ENCODE results near the gene MAMSTR.
"Not testable (repeated sequence)": the region's sequence is repeated elsewhere in the genome, so short reads cannot be mapped to it uniquely, and the experiment has no call there.

MAMSTR gene

GRCh38 chr19:48722196-48722708 is 2.7 kb upstream of the MAMSTR start:
- DNase-seq, result no peak

DNA sequence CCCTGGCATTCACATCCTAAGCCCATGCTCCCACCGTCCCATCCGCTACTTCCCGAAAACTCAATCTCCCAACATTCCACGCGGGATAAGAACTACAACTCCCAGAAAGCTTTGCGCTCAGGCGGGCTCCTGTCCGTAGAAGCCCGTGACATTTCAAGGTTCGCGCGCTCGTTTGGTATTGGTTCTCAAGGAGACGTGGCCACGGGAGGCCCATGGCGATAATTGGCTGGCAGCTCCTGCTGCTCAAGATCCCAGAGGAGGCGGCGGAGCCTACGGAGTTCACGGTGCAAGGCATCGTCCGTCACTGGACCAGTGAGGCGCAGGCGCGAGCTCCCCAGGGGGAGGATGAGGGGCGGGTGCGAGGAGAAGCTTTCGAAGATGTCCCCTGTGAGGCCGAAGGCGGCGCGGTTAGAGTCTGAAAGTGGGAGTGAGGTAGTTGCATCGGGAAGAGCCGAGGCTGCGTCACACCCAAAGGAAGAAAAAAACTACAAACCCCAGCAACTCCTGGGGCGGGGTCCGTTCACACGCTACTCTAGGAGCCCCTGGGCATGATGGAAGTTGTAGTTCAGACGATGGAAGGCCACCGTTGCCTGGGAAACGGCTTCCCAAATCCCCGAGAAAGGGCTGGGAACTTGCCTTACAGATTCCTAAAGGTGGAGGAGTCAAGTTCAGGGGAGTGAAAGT is 1.2 kb upstream of the MAMSTR start:
- DNase-seq, result peak; percentile 84 to 100 (median 98)

GRCh38 chr19:48720251-48720612 is 707 bp upstream of the MAMSTR start:
- no peak for DNase-seq

DNA sequence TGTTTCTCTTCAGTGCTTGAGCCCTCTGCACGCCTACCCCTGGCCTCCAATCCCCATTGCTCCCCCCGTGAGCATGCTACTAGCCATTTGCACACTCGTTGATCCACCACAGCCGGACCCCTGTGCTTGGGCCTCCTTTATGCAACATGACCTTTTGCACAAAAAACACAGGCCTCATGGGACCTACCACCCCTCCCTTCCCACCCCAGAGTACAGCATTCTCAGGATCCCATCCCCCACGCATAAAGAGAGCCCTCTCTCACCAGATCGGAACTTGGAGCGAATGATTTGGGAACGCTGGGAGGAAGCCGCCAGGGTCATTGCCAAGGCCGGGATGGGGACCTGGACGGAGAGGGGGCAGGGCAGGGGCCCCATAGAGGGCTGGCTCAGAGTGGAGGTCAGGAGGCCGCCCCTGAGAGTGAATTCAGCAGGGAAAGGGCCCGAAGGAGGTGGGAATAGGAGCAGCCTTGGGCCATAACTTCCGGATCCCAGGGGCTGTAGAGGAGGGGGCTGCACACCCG is 754 bp downstream of the MAMSTR start:
- DNase-seq, result no peak

DNA sequence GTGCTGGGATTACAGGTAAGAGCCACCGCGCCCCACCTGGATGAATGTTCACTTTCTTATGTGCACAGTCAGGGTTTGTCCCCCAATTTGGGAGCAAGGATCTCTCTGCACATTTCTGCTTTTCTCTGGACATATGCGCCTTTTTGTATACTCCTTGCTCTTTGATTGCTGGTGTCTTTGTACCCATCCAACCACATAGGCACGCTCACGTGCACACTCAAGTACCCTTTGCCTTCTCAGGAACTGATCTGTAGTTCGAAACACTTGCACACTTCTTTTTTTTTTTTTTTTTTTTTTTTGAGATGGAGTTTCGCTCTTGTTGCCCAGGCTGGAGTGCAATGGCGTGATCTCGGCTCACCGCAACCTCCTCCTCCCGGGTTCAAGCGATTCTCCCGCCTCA is 1.4 kb downstream of the MAMSTR start:
- DNase-seq, result not testable (repeated sequence)

- DNase-seq, result peak in 48 of 56 donors; percentile 8 to 76 (median 44)
Observed at GRCh38 chr19:48716562-48717291, 2.8 kb downstream of the MAMSTR start.

DNA sequence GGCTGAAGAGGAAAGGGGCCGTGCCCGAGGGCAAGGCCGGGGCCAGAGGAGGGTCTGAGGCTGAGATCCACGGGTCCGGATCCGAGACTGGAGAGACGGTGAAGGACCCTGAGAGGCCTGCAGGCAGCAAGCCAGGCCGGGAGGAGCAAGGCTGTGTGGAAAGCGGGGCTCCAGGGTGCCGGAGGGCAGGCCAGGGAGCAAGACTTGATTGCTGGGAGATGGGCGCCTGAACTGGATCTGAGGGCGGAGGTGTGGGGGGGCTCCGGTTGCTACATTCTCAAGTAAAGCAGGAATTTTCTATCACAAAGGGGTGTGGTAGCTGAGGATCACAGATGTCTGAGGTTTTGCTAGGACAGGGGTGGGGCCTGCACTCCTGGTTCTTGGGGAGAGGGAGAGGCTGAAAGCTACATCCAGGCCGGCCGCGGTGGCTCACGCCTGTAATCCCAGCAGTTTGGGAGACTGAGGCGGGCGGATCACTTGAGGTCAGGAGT is 3.8 kb downstream of the MAMSTR start:
- DNase-seq, result no peak

GRCh38 chr19:48714759-48715675 is 4.5 kb downstream of the MAMSTR start:
- peak in 3 of 56 donors; percentile 9 to 58 (median 16) for DNase-seq

- peak; percentile 75 to 100 (median 99) for DNase-seq
Observed at GRCh38 chr19:48713864-48714755, 5.4 kb downstream of the MAMSTR start.

DNA sequence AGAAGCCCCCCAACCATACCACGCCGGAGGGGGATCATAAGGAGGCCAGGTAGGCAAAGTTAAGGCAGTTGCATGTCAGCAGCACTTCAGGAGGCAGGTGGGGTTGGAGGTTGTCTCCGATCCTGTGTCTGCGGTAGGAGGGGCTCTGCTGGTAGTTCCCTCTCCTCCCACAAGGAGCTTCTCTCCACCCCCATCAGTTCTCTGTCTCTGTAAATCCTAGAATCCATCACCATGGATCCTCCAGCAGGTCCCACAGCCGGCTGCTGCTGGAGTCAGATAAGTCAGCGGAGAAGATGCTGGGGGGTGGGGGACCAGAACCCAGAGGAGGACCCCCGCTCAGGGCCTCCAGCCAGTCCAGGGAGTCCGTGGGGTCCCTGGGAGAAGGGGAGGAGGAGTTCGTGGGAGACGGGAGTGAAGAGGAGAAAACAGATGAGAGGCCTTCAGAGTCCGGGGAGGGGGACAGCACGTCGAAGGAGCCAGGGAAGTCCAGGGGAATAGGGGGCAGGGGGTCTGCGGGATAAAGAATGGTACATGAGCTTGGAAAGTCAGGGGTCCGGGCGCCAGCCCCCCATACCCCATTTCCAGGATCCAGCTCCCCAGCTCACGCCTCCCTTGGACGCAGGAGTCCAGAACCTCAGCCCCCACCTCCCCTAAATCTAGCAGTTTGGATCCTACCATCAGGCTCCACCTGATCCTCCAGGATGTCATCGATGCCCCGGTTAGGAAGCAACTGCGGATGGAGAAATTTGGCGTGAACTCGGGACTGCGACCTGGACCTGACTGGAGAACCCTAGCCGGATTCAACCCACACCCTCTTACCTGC is 6.3 kb downstream of the MAMSTR start:
- peak in 13 of 56 donors; percentile 4 to 29 (median 13) for DNase-seq

DNA sequence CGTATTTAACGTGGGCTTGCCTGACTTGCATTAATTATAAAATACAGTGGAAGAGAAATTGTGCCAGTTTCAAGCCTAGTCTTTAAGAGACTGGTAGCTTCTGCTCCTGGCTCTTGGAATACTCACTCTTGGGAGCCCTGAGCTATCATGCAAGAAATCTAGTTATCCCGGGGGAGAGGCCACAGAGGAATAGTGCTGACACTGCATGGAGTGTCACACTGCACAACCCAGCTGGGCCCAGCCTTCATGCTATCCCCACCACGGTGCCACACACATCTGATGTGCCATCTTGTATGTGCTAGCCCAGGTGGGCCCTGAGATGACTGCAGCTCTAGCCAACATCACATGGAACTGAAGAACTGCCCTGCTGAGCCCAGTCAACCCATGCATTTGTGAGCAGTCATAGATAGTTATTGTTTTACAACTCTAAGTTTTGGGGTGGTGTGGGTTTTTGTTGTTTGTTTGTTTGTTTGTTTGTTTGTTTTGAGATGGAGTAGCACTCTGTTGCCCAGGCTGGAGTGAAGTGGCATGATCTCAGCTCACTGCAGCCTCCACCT is 8.3 kb downstream of the MAMSTR start:
- no peak for DNase-seq

- no peak for DNase-seq
Observed at GRCh38 chr19:48708471-48708870, 11.1 kb downstream of the MAMSTR start.

- no peak for DNase-seq
Observed at GRCh38 chr19:48705431-48705830, 14.1 kb downstream of the MAMSTR start.

- DNase-seq, result no peak
Observed at GRCh38 chr19:48703316-48703715, 16.2 kb downstream of the MAMSTR start.

- DNase-seq, result no peak
Observed at GRCh38 chr19:48702701-48703100, 16.8 kb downstream of the MAMSTR start.

DNA sequence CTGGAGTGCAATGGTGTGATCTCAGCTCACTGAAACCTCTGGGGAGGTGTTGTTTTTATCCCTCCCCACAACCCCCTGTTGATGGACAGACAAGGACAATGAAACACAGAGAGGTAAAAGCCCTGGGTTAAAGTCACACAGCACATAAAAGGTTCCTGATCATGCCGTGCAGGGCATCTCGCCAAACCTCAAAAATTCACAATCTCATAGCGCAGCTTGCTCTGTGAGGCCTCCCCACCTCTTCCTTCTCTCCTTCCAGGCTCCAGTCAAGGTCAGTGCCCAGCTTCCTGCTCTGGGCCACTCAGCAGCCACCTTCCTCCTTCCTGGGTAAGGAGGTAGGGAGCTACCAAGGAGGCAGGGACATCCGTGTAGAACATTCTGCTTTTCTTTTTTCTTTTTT is 21.5 kb downstream of the MAMSTR start:
- DNase-seq, result no peak

DNA sequence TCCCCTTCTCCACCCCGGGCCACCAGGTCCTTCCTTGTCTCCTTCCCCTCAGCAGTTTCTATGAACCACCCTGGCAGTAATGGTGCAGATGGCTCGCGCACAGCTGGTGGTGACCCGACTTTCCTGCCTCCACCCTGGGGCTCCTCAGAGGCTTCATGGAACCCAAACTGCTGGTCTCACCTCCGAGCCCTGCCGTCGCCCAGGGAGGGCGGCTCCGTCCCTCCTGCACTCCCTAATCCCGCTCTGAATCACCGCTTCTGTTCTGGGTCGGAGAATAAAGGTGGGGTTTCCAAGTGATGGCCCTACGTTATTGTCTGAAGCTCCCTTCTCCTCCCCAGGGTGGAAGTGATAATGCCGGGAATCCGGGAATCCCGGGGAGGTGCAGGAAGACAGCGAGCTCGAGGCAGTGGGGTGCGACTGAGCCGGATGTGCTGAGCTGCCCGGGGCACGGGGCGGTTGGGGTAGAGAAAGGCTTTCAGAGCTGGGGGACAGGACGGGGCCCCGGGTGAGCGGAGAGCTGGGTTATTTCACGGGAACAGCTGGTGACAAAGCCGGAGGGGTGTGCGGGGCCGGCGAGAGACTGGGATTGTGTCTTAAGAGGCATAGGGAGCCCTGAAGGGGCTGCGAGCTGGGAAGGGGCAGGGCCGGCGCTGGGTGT is 23.0 kb downstream of the MAMSTR start:
- peak in 2 of 56 donors; percentile 1 to 7 for DNase-seq

DNA sequence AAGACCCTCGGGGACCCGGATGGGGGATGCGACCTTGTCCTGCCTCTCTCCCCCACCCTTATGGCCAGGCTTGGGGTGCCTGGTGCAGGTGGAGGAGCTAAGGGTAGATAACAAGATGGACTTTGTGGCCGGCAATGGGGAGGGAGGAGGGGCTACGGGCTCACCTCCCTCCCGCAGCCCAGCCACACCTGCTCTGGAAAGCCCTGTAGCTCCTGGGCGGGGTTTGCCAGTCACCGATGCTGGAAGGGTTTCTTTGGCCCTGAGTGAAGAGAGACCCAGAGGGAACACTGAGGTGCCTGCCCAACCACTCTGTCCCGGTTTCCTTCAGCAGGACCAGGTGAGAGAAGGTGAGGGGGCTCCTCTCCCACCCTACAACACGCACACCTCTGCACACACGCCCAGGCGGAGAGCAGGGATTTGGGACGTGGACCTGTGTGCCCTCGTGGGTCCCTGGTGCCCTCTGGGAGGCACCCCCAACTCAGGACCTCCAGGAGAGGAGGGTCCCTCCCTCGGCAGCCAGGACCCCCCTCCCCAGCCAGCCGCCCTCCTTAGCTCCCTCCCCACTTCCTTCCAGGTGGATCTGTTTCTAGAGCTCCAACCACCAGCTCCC is 23.7 kb downstream of the MAMSTR start, which contains the start of gene FUT2:
FUT2 (plus strand) TSS at position 229 of the 610 bp plus-strand sequence. CDS start 6,986 bp downstream, outside the sequence.
- no peak for DNase-seq

All from nucleus accumbens (tissue), 56 donors.